Activated naive CD4-positive, alpha-beta T cell treated with anti-CD3 and anti-CD28 coated beads, Interleukin-2, amount 50 U/mL, for 16 hours (primary cell): ENCODE results near the gene CADM4.
"Not testable (repeated sequence)": the region's sequence is repeated elsewhere in the genome, so short reads cannot be mapped to it uniquely, and the experiment has no call there.

Experiments used
- DNase-seq: peaks from one replicate; pipeline ENCODE4 v3.0.0-alpha.2; 2020

The CADM4 gene

DNA sequence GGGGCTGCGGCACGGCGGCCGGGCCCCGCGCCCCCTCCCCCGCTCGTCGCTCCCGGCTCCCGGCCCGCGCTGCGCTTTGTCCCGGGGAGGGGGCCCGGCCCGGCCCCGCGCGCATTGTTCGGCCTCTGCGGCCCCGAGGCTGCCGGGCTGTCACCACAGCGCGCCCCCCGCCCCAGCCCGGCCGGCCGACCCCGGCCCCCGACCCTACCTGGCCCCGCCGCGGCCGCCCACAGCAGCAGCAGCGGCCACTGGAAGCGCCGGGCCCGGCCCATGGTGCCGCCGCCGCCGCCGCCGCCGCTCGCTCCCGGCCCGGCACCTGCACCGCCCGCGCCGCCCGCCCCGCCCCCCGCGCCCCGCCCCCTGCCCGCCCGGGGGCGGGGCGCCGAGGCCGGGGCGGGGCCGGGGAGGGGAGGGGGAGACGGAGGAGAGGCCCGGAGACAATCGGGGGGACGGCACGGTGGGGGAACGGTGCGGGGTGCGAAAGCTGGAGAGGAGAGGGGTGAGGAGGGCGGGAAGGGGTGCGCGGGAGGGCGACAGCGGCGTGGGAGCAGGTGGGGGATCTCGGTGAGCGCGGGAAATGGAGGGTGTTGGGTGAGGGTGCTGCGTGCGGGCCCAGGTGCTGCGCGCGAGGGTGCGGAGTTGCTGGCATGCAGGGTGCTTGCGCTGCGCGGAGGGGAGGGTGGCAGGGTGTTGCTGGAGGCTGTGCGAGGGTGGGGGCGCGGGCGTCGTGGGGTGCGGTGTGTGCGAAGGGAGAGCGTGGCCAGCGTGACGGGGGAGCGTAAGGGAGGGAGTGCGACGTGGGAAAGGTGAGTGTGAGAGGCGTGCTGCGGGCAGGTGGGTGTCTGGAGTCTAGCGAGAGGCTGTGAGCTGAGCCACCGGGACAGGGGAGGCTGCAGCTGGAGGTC, at the start of gene CADM4:
CADM4 (minus strand) TSS at position 332 of the 905 bp plus-strand sequence; CDS start at position 272, 60 bp downstream.
- peak; percentile 57 for DNase-seq

- DNase-seq: no peak
These were observed 48.5 kb upstream of the CADM4 start for GRCh38 chr19:43688059-43688701.

DNA sequence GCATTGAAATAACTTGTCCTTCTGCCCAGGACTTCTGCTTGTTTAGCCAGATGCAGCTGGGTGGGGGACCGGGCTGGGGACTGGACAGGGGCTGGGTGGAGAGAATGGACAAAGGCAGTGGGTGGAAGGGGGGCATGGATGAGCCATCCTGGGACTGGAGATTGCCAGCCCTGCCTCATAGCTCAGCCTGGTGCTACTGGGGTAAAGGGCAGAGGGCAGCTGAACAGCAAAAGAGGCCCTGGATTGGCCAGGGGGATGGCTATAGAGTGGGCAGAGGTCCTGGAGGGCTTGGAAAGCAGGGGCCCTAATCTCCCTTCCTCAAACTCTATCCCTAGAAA, 48.0 kb upstream of the CADM4 start:
- DNase-seq: no peak

DNA sequence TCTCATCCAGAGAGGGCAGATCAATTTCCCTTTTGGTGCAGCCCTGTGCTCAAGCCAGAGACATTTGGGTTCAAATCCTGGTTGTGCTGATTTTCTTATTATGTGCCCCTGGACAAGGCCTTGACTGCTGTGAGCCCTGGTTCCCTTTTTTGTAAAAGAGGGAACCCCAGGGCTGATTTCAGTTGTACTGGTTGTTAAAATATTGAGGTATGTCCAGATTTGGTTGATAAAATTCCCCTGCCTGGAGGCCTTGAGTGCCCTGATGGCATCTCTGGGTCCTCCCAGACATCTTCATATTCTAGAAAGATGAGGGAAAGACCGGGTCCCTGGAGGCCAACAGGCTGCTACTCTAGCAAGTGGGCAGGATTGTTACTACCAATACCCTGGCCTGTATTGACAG, 44.7 kb upstream of the CADM4 start:
- DNase-seq: no peak

GRCh38 chr19:43683905-43684304, 44.3 kb upstream of the CADM4 start:
- no peak for DNase-seq

DNA sequence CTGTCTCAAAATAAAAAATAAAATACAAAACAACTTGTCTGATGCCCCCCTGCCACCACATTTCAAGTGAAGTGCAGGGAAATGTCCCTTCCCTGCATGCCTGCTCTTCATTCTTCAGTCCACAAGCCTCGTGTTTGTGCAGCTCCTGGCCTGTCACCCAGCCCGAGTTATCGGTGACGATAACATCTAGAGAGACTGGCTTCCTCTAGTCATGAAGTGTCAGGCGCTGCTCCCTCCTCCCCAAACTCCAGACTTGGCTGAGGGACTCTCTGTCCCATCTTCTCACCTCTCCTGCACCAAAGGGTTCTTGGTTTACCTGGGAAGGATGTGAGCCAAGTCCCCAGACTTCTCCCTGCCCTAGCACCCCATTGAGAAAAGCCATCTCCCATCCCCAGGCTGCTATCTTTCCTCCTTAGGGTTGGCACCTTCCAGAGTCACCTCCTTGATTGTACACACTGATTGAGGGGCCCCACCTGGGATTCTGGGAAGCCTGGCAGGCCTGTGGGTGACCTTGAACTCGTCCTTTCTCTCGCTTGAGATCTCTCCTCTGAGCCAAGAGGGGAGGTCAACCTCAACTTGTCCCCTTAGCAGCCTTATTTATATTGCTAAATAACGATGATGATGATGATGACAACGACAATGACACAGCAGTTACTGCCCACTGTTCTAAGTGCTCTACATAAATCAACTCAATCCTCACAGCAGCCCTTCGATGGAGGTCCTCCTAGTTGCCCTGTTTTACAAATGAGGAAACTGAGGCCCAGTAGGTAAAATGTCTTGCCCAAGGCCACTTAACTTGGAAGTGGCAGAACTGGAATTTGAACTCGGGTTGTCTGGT, 43.4 kb upstream of the CADM4 start:
- no peak for DNase-seq

- DNase-seq: not testable (repeated sequence)
These were observed 42.6 kb upstream of the CADM4 start for GRCh38 chr19:43682269-43682668.

DNA sequence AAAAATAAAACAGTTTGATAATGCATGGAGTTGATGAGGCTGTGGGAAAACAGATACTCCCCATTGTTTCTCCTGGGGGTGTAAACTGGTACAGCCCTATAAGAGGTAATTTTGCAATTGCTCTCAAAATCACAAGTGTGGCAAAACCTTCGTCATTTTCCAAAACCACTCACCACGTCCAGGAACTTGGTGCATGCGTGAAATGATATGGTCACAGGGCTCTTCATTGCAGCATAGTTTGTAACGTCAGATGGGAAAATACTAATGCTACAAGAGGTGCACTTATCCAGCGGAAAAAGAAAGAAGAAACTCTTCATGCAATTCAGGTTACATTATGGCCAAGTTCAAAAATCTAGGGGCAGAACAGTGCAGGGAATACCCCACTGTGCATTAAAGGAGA, 42.2 kb upstream of the CADM4 start:
- no peak for DNase-seq

- no peak for DNase-seq
These were observed 39.0 kb upstream of the CADM4 start for GRCh38 chr19:43678512-43679261.

DNA sequence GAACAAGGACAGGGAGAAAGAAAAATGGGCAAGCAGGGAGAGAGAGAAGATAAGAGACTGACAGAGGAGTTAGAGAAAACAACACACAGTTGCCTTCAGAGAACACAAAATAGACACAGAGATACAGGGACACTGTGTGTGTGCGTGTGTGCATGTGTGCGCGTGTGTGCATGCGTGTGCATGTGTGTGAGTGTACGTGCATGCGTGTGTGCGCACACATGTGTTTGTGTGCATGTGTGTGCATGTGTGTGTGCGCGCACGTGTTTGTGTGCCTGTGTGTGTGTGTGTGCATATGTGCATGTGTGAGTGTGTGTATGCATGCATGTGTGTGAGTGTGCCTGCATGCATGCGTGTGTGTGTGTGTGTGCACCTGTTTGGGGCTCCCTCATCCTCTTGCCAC, 36.3 kb upstream of the CADM4 start:
- no peak for DNase-seq

DNA sequence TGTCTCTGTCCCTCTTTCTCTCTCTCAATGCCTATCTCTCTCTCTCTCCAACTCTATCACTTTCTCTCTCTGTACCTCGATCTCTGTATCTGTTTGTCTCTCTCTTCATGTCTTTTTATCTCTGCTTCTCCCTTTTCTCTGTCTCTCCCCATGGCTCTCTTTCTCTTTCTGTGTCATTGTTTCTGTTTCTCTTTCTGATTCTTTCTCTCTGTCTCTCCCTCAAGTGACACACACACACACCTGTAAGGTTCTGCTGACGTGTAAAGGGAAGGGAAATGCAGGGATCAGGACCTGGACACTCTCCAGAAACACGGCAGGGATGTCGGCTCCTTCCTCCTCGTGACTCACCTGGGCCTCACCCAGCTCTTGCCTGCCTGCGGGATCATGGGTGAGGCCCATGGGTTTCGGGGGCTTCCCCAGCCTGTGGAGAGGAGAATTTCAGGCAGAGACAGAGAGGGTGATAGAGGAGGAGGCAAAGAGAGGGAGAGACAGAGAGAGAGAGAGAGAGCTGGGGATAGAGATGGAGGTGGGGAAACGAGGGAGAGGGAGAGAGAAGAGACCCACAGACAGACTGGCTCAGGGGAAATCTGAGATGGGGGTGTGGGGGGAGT, 35.7 kb upstream of the CADM4 start:
- DNase-seq: no peak

GRCh38 chr19:43674596-43674995, 34.9 kb upstream of the CADM4 start:
- no peak for DNase-seq

DNA sequence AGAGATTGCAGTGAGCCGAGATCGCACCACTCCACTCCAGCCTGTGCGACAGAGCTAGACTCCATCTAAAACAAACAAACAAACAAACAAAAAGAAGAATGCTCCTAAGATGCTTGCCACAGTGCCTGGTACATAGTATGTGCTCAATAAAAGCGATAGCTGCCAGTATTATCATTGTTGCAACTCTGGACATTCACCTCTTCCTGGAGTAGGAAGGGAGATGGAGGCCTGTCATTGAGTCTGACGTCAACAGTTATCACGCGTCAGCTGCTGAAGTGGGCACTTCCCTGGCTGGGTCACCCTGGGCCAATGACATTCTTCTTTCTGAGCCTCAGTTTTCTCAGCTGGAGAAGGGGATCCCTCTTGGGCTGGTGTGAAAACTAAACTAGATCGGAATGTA, 34.5 kb upstream of the CADM4 start:
- DNase-seq: no peak

GRCh38 chr19:43673637-43674036, 34.0 kb upstream of the CADM4 start:
- DNase-seq: no peak

GRCh38 chr19:43672061-43672679, 32.5 kb upstream of the CADM4 start:
- no peak for DNase-seq

DNA sequence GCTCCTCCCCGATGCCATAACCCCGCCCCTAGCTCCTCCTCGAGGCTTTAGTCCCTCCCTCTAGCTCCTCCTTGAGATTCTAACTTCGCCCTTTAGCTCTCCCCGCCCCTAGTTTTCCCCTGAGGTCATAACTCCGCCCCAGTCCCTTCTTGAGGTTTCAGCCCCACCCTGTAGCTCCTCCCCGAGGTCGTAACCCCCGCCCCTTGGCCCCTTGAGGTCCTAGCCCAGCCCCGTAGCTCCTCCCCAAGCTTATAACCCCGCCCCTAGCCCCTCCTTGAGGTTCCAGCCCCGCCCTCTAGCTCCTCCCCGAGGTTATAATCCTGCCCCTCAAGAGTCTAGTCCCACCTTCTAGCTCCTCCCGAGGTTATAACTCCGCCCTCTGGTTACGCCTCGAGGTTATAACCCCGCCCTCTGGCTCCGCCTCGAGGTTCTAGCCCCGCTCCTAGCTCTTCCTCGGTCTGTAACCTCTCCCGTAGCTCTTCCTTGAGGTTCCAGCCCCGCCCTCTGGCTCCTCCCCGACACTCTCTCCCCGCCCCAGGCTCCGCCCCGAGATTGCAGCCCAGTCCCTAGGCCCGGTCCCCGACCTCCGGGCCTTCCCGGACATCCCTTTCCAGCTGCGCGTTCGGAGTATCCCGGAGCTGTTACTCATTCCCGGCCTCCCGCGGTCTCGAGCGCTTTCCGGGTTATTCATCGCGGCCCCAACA, 28.9 kb upstream of the CADM4 start:
- peak; percentile 92 for DNase-seq

GRCh38 chr19:43667876-43668405, 28.3 kb upstream of the CADM4 start:
- DNase-seq: no peak

DNA sequence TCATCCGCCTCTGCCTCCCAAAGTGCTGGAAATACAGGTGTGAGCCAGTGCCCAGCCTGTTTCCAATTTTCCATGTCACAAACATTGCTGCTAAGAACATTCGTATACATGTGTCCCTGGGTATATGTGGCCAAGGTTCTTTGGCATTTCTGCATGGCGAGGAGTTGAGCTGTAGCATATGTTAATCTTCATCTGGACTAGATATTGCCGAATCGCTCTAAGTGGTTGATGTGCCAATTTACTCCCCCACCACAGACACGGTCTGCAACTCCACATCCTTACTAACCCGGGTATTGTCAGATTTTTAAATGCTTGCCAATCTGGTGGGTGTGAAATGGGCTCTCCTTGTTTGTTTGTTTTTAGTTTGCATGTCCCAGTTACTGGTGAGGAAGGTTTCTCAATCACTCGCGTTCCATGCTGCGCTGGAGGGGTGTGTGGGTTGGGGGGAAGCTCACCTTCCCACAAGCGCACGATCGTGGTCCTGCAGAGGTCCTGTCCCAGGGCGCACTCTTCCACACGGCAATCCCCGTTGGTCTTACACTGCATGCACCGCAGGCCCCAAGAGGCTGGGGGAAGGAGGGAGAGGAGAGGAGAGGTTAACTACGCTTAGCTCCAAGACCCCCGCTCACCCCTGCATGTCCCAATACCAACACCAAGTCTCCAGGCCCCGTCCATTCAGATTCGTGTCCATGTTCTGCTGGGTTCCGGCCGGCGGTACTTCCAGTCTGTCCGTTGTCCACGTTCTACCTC, 27.7 kb upstream of the CADM4 start:
- no peak for DNase-seq

DNA sequence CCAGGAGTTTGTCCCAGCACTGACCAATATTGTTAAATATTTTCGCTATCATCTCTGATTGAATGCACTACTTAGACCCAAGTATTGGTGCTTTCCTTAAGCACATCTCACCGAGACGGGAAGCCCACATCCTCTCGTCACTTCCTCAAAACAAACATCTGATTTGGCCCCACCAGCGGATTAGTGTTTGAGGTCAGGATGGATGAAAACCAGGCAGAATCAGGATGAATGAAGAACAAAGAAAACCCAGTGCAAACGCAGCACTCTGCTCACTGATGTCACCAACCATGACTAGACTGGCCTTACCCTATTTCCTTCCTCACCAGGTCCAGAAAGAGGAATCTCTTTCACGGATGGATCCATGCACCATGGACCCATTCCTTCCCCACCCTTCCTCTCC, 24.4 kb upstream of the CADM4 start:
- no peak for DNase-seq

GRCh38 chr19:43662487-43662886, 22.8 kb upstream of the CADM4 start:
- DNase-seq: no peak
